GM12892 (cell line): ENCODE results near the gene NFIC.

Experiments
- POLR2A ChIP-seq: IDR thresholded peaks from 2 replicates; pipeline ENCODE4 v1.6.1; 2011; ENCODE audit warnings: low read depth, low read length, control low read depth
- POLR2AphosphoS5 ChIP-seq: IDR thresholded peaks from 2 replicates; pipeline ENCODE4 v1.6.1; 2011; ENCODE audit warnings: low read depth, low read length, control low read depth
- TAF1 ChIP-seq: IDR thresholded peaks from 2 replicates; pipeline ENCODE4 v1.6.1; 2011; ENCODE audit warnings: low read depth, mild to moderate bottlenecking, control low read depth, low read length, borderline replicate concordance

DNA sequence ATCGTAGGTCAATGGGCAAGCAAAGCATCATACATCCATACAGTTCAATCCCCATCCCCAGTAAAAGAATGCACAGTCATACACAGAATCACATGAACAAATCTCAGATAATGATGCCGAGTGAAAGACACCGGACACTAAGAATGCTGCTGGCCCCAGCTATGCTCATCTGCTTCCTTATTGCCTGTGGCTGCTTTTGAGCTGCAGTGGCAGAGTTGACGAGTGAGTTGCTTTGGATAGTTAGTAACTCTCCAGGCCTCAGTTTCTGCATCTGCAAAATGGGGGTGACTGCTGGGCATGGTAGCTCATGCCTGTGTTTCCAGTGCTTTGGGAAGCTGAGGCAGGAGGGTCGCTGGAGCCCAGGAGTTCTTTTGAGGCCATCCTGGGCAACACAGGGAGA, 12.9 kb upstream of the NFIC start:
- TF ChIP-seq TAF1 (no peak), POLR2A (no peak), POLR2AphosphoS5 (no peak)
